ENCODE results near the gene UXS1. TPM values are rescaled to one million over a fixed set of nuclear protein-coding genes. Genes with fewer than 3 reads are reported as not detected.

The UXS1 gene
- total RNA-seq, 1 donor from 2014 or later: 68.3 TPM

- Mint-ChIP-seq H3K27ac (ENCODE audit: unreplicated experiment) (no peak overlapping the region), H3K4me1 (ENCODE audit: low read depth, unreplicated experiment) (no peaks in the 10 kb centered on the region), H3K9me3 (ENCODE audit: unreplicated experiment) (peaks cover 5% of the 10 kb centered on the region), H3K36me3 (ENCODE audit: unreplicated experiment) (no peaks in the 10 kb centered on the region), H3K27me3 (ENCODE audit: unreplicated experiment) (no peaks in the 10 kb centered on the region), H3K4me3 (ENCODE audit: unreplicated experiment) (no peak overlapping the region)
- TF ChIP-seq, protein P1, sequence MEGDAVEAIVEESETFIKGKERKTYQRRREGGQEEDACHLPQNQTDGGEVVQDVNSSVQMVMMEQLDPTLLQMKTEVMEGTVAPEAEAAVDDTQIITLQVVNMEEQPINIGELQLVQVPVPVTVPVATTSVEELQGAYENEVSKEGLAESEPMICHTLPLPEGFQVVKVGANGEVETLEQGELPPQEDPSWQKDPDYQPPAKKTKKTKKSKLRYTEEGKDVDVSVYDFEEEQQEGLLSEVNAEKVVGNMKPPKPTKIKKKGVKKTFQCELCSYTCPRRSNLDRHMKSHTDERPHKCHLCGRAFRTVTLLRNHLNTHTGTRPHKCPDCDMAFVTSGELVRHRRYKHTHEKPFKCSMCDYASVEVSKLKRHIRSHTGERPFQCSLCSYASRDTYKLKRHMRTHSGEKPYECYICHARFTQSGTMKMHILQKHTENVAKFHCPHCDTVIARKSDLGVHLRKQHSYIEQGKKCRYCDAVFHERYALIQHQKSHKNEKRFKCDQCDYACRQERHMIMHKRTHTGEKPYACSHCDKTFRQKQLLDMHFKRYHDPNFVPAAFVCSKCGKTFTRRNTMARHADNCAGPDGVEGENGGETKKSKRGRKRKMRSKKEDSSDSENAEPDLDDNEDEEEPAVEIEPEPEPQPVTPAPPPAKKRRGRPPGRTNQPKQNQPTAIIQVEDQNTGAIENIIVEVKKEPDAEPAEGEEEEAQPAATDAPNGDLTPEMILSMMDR (IDR thresholded peaks at IDR 0.05; ENCODE audit: partially characterized antibody, unreplicated experiment): no peak
- DNase-seq: no peak
Observed at GRCh38 chr2:106119074-106119473, 75.0 kb downstream of the UXS1 start.

DNA sequence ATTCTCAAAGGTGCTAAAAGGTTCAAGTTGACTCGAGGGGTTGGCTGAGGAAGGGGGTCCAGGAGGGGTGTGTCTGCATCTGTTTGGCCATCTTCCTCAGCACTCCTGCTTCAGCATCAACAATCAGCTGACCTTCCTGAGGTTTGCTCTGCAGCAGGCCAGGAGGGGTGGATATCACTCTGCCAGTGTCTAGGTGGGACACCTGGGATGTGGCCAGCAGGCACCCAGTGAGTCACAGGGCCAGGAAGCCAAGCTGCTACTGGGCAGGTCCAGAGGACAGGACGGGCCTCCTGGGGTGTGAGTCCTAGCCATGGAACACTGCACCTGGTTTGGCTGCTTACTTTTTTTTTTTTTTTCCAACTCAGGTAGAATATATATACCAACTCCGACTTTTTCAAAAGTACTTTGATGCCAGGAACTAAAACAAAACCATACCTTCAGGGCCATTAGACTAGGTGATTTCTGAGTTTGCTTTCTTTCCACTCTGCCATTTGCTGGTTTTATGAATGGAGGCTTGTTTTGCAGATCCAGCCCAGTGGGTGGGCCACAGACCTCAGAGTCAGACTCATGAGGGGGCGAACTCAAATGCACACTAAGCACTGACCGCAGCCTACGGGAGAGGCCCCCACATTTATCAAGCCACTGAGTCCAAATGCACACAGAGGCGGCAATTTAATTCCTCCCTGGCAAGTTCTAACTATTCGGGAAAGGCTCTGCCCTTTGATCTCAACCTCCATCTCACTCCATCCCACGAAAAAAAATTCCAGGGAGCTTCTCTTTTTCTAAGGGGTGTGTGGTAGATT, 76.0 kb downstream of the UXS1 start:
- Mint-ChIP-seq H3K27ac (ENCODE audit: unreplicated experiment) (no peak overlapping the region), H3K36me3 (ENCODE audit: unreplicated experiment) (no peaks in the 10 kb centered on the region), H3K4me1 (ENCODE audit: low read depth, unreplicated experiment) (no peaks in the 10 kb centered on the region), H3K4me3 (ENCODE audit: unreplicated experiment) (no peak overlapping the region), H3K27me3 (ENCODE audit: unreplicated experiment) (no peaks in the 10 kb centered on the region), H3K9me3 (ENCODE audit: unreplicated experiment) (peaks cover 5% of the 10 kb centered on the region)
- TF ChIP-seq, protein P1 (IDR thresholded peaks at IDR 0.05; ENCODE audit: partially characterized antibody, unreplicated experiment): no peak
- no peak for DNase-seq

- Mint-ChIP-seq H3K9me3 (ENCODE audit: unreplicated experiment) (peaks cover 5% of the 10 kb centered on the region), H3K36me3 (ENCODE audit: unreplicated experiment) (no peaks in the 10 kb centered on the region), H3K4me1 (ENCODE audit: low read depth, unreplicated experiment) (no peaks in the 10 kb centered on the region), H3K27ac (ENCODE audit: unreplicated experiment) (no peak overlapping the region), H3K27me3 (ENCODE audit: unreplicated experiment) (no peaks in the 10 kb centered on the region), H3K4me3 (ENCODE audit: unreplicated experiment) (no peak overlapping the region)
- no peak for DNase-seq
- TF ChIP-seq, protein P1 (IDR thresholded peaks at IDR 0.05; ENCODE audit: partially characterized antibody, unreplicated experiment): no peak
Observed at GRCh38 chr2:106117347-106117746, 76.8 kb downstream of the UXS1 start.

DNA sequence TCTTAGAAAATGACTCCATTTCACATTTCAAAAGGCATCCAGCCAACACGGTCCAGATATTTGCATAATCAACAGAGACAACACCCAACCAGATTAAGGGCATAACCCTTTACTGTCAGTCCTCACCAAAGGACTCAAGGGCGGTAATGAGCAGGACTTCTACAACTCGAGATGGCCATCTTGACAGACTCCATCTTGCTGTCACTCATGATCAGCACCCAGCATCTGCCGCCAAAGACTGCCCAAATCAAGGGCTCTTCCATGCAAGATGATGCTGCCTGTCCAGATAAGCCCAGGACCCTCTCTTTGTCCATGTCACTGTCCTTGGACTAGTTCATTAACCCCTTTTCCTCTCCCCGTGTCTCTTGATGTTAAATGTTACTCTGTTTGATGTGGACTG, 77.9 kb downstream of the UXS1 start:
- TF ChIP-seq, protein P1 (IDR thresholded peaks at IDR 0.05; ENCODE audit: partially characterized antibody, unreplicated experiment): no peak
- no peak overlapping the region for H3K4me3 Mint-ChIP-seq (ENCODE audit: unreplicated experiment)
- H3K9me3 Mint-ChIP-seq (ENCODE audit: unreplicated experiment): peaks cover 5% of the 10 kb centered on the region
- H3K27me3 Mint-ChIP-seq (ENCODE audit: unreplicated experiment): no peaks in the 10 kb centered on the region
- no peaks in the 10 kb centered on the region for H3K36me3 Mint-ChIP-seq (ENCODE audit: unreplicated experiment)
- DNase-seq: no peak
- no peak overlapping the region for H3K27ac Mint-ChIP-seq (ENCODE audit: unreplicated experiment)
- no peaks in the 10 kb centered on the region for H3K4me1 Mint-ChIP-seq (ENCODE audit: low read depth, unreplicated experiment)

DNA sequence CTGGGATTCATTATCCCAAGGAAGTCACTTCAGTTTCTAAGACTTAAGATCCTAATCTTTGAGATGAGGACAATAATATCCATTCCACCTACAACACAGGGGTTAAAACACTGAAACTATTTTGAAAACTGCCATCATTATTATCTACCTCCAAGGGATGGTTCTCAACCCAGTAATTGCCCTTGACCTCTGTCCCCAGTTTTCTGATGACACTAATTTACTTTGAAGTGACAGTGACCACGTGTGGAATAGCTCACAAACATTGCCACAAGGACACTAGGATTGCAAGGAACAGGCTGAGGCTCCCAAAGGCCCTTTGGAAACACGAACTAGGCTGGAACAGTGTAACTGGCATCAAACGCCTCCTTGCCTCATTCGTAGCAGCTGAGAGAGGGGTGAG, 78.4 kb downstream of the UXS1 start:
- DNase-seq: no peak
- peaks cover 6% of the 10 kb centered on the region for H3K36me3 Mint-ChIP-seq (ENCODE audit: unreplicated experiment)
- H3K4me1 Mint-ChIP-seq (ENCODE audit: low read depth, unreplicated experiment): no peaks in the 10 kb centered on the region
- H3K9me3 Mint-ChIP-seq (ENCODE audit: unreplicated experiment): peaks cover 5% of the 10 kb centered on the region
- no peaks in the 10 kb centered on the region for H3K27me3 Mint-ChIP-seq (ENCODE audit: unreplicated experiment)
- TF ChIP-seq, protein P1 (IDR thresholded peaks at IDR 0.05; ENCODE audit: partially characterized antibody, unreplicated experiment): no peak
- no peak overlapping the region for H3K27ac Mint-ChIP-seq (ENCODE audit: unreplicated experiment)
- no peak overlapping the region for H3K4me3 Mint-ChIP-seq (ENCODE audit: unreplicated experiment)

All from glutamatergic neuron (in vitro differentiated cells).